NCI-H1092 treated with DMSO at 0.1 percent for 48 hours (cell line): Measurements from ENCODE around the gene ZNF419.

Experiments used
- DNase-seq: peaks from one replicate; lab custom pipeline; 2025; lab: John Stamatoyannopoulos, UW

The ZNF419 gene

GRCh38 chr19:57537953-57538547 is 50.5 kb downstream of the ZNF419 start:
- DNase-seq, result no peak
